Heart left ventricle (tissue), 16 donors: ENCODE data around the gene LAMA5. TPM values are rescaled to one million over a fixed set of nuclear protein-coding genes. Genes with fewer than 3 reads are reported as not detected.
A peak's percentile ranks its signal among the peaks of the same experiment; 100 is the strongest.

Experiments
- ATAC-seq, 4 donors: fragments of 200-7000 bp; cut with Tn5 transposase; one replicate each; pipeline ENCODE4 v1.9.1; 2020 to 2022; ENCODE audit warnings: moderate library complexity in 4 of 4, mild to moderate bottlenecking in 3 of 4, moderate number of reproducible peaks in 1 of 4
- DNase-seq, 5 donors: peaks; one replicate each; pipeline ENCODE4 v3.0.0-alpha.2; 2020
- H3K27ac ChIP-seq, 12 donors: fragments of 200-600 bp; sonication (generic) in 4 of 12; one replicate each; pipeline versions ENCODE4 v1.5.0 to v1.8.0; 2016 to 2022; ENCODE audit warnings: mild to moderate bottlenecking in 2 of 12
- H3K27me3 ChIP-seq, 9 donors: fragments of 200-600 bp; sonication (generic) in 2 of 9; one replicate each; pipeline versions ENCODE4 v1.5.1 to v1.8.0; 2016 to 2022; ENCODE audit warnings: mild to moderate bottlenecking in 3 of 9
- H3K36me3 ChIP-seq, 9 donors: fragments of 200-600 bp; sonication (generic) in 2 of 9; one replicate each; pipeline versions ENCODE4 v1.5.0 to v1.8.0; 2018 to 2022; ENCODE audit warnings: mild to moderate bottlenecking in 2 of 9
- H3K4me1 ChIP-seq, 12 donors: fragments of 200-600 bp; sonication (generic) in 4 of 12; one replicate each; pipeline versions ENCODE4 v1.5.0 to v1.8.0; 2016 to 2022; ENCODE audit warnings: mild to moderate bottlenecking in 3 of 12
- H3K4me3 ChIP-seq, 12 donors: fragments of 200-600 bp; sonication (generic) in 4 of 12; one replicate each; pipeline versions ENCODE4 v1.5.0 to v1.8.0; 2017 to 2022; ENCODE audit warnings: mild to moderate bottlenecking in 9 of 12, moderate library complexity in 4 of 12
- H3K9me3 ChIP-seq, 12 donors: fragments of 200-600 bp; sonication (generic) in 4 of 12; one replicate each; pipeline versions ENCODE4 v1.5.0 to v1.8.0; 2016 to 2022; ENCODE audit warnings: mild to moderate bottlenecking in 1 of 12
- POLR2A ChIP-seq, 2 donors: fragments of 450-650 bp; IDR thresholded peaks; one replicate each; pipeline ENCODE4 v1.6.1; 2017; ENCODE audit warnings: antibody characterized with exemption in 2 of 2, mild to moderate bottlenecking in 2 of 2, moderate library complexity in 2 of 2
- WGBS, 4 donors: extraction: QIAGEN DNeasy Blood & Tissue Kit in 2 of 4; methylation state at CpG; one replicate each; pipeline versions ENCODE4 v1.1.5 to v1.1.7; 2013 to 2018; 5-methylcytosine and 5-hydroxymethylcytosine counted together
- intact Hi-C, 10 donors: fragments of 100-400 bp; cut with DNase I; formaldehyde crosslinking; loops; one replicate each; pipeline versions ENCODE4 v1.11.1 to v1.14.2; 2022
- polyA plus RNA-seq, 2 donors: library from polyadenylated mRNA; stranded (reverse); fragments of 200-250 nt; gene quantifications; one replicate each; pipeline ENCODE4 v1.2.3, GENCODE V29; 2013
- total RNA-seq, 9 donors: library from RNA; depleted of rRNA in 2 of 9; stranded (reverse); fragments of >200 nt in 2 of 9; fragmentation: NEBNext Ultra II Directional in 3 of 9; extraction: Animal tissue kit (Norgen Biotek cat#: 25700) in 3 of 9; gene quantifications; one replicate each; pipeline versions ENCODE4 v1.1.0 to v1.2.4, GENCODE V29; 2016 to 2023
- TF ChIP-seq, protein P1 (sequence below), 12 donors: fragments of 200-600 bp; sonication (generic) in 4 of 12; IDR thresholded peaks; one replicate each; pipeline versions ENCODE4 v1.5.0 to v1.8.0; 2018 to 2022; ENCODE audit warnings: antibody characterized with exemption in 12 of 12, mild to moderate bottlenecking in 5 of 12
- donor health status: ischemic (EF 13 %, LVEDD 7.1; RV severe dilation, severe dysfunction).
- donor health status: healthy with polysubstance abuse.
- donor health status: DM: no; HTN: yes; CAD: no.
- donor health status: DM: no; HTN: no; CAD: no.
- donor health status: ischemic (EF 25% LVEDD 6.9; RV normal size, moderate dysfunction).
- donor health status: ischemic (EF 25% LVEDD 5.7; RV mildly dilated, moderate dysfunction).
- donor health status: healthy.
- donor health status: DM: yes; HTN: yes; CAD: no.
- donor health status: ischemic (EF 35%, LVEDD 5.7; RV mildly dilated, moderate dysfunction).
- donor health status: nonischemic (EF 11% LVEDD 7.7; RV severe dilation, severe dysfunction).
- donor health status: DM: yes; HTN: yes; CAD: no.
- donor health status: PGD.
- donor health status: ischemic (EF 29% LVEDD 5.4; RV normal size, mild dysfunction).
- donor health status: nonischemic (EF 23%, LVEDD 6.1; RV moderate dilation, normal function).

The LAMA5 gene
- total and polyA plus RNA-seq, 11 donors, result 57.4 to 128 (median 73.6) TPM

DNA sequence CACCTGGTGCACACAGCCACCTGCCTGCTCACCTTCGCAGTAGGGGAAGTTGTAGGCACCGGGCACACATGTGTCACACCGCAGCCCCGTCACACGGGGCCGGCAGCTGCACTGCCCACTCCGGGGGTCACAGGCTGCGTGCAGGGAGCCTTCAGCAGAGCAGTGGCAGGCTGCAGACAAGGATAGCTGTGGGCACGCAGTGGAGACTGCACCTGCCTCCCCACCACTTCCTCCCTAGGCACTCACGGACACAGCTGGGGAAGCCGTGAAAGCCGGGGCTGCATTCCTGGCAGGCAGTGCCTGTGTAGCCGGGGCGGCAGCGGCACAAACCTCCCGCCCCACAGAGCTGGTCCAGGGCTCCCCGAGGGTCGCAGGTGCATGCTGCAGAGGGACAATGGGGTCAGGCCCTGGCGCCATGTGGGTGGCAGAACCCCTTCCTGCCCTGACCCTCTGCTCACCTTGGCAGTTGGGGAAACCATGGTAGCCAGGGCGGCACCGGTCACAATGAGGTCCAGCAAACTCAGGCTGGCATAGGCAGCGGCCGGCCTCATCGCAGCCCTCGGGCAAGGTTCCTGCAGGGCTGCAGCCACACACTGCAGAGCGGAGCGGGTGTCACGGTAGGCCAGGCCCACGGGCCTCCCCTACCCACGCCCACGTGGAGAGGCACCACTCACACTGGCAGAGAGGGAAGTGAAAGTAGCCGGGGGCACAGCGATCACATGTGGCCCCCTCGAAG is 29.4 kb downstream of the LAMA5 start:
- Histone ChIP-seq H3K27me3 (no peaks in the 10 kb centered on the region), H3K4me1 (no peaks in the 10 kb centered on the region), H3K4me3 (no peak overlapping the region), H3K27ac (no peak overlapping the region), H3K36me3 (peaks cover 0 to 95% (median 77%) of the 10 kb centered on the region in 9 donors), H3K9me3 (peaks cover 0 to 4% (median 0%) of the 10 kb centered on the region in 12 donors)
- TF ChIP-seq POLR2A (IDR thresholded peaks at IDR 0.05), result no peak
- TF ChIP-seq, protein P1, sequence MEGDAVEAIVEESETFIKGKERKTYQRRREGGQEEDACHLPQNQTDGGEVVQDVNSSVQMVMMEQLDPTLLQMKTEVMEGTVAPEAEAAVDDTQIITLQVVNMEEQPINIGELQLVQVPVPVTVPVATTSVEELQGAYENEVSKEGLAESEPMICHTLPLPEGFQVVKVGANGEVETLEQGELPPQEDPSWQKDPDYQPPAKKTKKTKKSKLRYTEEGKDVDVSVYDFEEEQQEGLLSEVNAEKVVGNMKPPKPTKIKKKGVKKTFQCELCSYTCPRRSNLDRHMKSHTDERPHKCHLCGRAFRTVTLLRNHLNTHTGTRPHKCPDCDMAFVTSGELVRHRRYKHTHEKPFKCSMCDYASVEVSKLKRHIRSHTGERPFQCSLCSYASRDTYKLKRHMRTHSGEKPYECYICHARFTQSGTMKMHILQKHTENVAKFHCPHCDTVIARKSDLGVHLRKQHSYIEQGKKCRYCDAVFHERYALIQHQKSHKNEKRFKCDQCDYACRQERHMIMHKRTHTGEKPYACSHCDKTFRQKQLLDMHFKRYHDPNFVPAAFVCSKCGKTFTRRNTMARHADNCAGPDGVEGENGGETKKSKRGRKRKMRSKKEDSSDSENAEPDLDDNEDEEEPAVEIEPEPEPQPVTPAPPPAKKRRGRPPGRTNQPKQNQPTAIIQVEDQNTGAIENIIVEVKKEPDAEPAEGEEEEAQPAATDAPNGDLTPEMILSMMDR (IDR thresholded peaks at IDR 0.05), result no peak
- peak in 2 of 5 donors; percentile 17 to 57 for DNase-seq
- ATAC-seq, result peak in 2 of 4 donors; percentile 6 to 8
- intact Hi-C loops, result no loop called here
- WGBS, 4 donors, result 86 to 96% (median 88%) methylated on average over 23 to 34 of the region's 34 CpGs

DNA sequence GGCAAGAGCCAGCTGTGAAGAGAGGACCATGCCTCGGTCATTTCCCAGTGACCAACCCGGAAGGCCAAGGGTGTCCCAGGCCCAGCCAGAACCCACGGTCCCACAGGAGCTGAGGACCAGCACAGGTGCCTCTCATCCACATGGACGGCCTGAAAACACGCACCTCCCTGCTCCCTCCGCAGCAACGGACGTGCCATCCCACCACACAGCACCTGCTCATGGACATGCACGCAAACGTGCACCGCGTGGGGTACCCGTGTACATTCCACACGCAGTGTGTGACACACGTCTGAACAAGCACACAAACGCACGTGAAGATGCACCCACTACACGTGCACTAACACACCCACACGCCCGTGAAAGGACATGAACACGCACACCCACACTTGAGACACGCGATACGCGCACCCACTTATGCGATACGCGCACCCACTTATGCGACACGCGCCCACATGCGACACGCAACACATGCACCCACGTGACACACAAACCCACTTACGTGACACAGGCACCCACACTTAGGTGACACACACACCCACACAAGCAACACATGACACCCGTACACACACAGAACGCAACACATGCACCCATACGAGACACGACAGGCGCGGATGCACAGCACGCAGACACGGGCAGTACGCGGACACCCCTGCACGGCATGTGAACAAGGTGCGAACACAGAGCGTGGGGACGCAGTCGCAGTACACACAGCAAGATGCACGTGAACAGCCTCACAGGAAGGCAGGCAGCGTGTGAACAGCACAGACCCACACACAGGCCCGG is 30.1 kb downstream of the LAMA5 start:
- Histone ChIP-seq H3K4me3 (no peak overlapping the region), H3K27me3 (no peaks in the 10 kb centered on the region), H3K4me1 (no peaks in the 10 kb centered on the region), H3K36me3 (peaks cover 0 to 96% (median 84%) of the 10 kb centered on the region in 9 donors), H3K9me3 (peaks cover 0 to 4% (median 0%) of the 10 kb centered on the region in 12 donors), H3K27ac (no peak overlapping the region)
- DNase-seq (peak in 2 of 5 donors; percentile 27 to 60), ATAC-seq (no peak)
- TF ChIP-seq POLR2A (IDR thresholded peaks at IDR 0.05), result no peak
- TF ChIP-seq, protein P1 (IDR thresholded peaks at IDR 0.05), result no peak
- intact Hi-C loops, result no loop called here
- WGBS, 4 donors, result 93 to 95% (median 94%) methylated on average over 50 to 53 of the region's 53 CpGs

DNA sequence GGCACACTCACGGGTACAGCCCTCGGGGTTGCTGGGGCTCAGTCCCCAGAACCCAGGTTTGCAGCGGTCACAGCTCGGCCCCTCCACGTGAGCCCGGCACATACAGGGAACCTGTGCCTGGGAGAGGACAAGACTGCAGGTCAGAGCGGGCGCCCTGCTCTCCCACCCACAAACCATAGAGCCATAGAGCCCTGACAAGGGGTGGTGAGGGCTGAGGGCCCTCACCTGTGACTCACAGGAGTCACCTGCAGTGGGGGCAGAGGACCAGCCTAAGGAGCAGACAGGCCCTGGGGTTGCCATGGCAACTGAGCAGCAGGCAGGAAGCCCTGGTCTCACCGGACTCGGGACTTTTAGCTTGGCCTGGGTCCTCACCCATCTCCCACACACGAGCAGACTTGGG is 30.8 kb downstream of the LAMA5 start:
- WGBS, 4 donors, result 82 to 87% (median 86%) methylated on average over 9 to 11 of the region's 11 CpGs
- no peaks in the 10 kb centered on the region for H3K27me3 ChIP-seq
- peaks cover 0 to 3% (median 0%) of the 10 kb centered on the region in 12 donors for H3K9me3 ChIP-seq
- H3K4me1 ChIP-seq, result peaks cover 0 to 5% (median 0%) of the 10 kb centered on the region in 12 donors
- DNase-seq, result peak in 2 of 5 donors; percentile 15 to 20
- intact Hi-C loops, result no loop called here
- H3K4me3 ChIP-seq, result no peak overlapping the region
- ATAC-seq, result no peak
- peaks cover 0 to 96% (median 89%) of the 10 kb centered on the region in 9 donors for H3K36me3 ChIP-seq
- TF ChIP-seq POLR2A (IDR thresholded peaks at IDR 0.05), result no peak
- TF ChIP-seq, protein P1 (IDR thresholded peaks at IDR 0.05), result no peak
- H3K27ac ChIP-seq, result no peak overlapping the region

DNA sequence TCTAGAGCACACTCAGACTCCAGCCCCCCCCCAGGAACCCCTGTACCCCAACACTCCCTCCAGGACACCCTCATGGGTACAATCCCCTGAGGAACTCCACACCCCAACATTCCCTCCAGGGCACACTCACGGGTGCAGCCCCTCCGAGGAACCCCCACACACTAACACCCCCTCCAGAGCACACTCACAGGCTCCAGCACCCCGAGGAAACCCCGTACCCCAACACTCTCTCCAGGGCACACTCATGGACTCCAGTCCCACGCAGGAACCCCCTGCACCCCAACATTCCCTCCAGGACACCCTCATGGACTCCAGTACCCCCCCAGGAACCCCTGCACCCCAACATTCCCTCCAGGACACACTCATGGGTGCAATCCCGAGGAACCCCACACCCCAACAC is 31.6 kb downstream of the LAMA5 start:
- Histone ChIP-seq H3K27me3 (no peaks in the 10 kb centered on the region), H3K9me3 (no peaks in the 10 kb centered on the region), H3K27ac (no peak overlapping the region), H3K4me1 (peaks cover 0 to 5% (median 0%) of the 10 kb centered on the region in 12 donors), H3K4me3 (no peak overlapping the region), H3K36me3 (peaks cover 0 to 96% (median 87%) of the 10 kb centered on the region in 9 donors)
- WGBS, 4 donors, result 89 to 96% (median 94%) methylated on average over 6 of the region's 6 CpGs
- intact Hi-C loops, result no loop called here
- no peak for TF ChIP-seq POLR2A (IDR thresholded peaks at IDR 0.05)
- TF ChIP-seq, protein P1 (IDR thresholded peaks at IDR 0.05), result no peak
- ATAC-seq, result no peak
- DNase-seq, result peak in 2 of 5 donors; percentile 12 to 17
